DMS 273 (cell line): ENCODE measurements around the gene KLHDC4.
A peak's percentile ranks its signal among the peaks of the same experiment; 100 is the strongest.
"Not testable (repeated sequence)": the region's sequence is repeated elsewhere in the genome, so short reads cannot be mapped to it uniquely, and the experiment has no call there.

Source experiments
- DNase-seq: peaks from one replicate; lab custom pipeline; 2025; ENCODE audit not compliant: unreplicated experiment; lab: John Stamatoyannopoulos, UW

The KLHDC4 gene

DNA sequence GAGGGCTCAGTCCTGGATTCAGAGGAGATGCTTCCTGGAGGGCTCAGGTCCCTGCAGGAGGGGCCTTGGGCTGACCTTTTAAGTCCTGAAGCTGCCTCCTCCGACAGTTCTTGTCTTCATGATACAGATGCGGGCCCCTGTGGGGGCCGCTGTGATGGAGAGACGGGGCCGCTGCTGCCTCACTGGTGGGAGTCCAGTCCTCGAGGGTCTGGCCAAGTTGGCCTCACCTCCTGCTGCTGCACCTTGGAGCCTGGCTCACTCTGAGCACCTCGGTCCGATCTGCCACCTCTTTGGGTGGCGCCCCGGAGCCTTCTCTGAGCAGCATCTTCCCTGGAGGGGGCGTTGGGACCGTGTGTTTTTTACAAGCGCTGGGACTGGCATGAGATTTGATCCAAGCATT, 79.1 kb downstream of the KLHDC4 start:
- no peak for DNase-seq

DNA sequence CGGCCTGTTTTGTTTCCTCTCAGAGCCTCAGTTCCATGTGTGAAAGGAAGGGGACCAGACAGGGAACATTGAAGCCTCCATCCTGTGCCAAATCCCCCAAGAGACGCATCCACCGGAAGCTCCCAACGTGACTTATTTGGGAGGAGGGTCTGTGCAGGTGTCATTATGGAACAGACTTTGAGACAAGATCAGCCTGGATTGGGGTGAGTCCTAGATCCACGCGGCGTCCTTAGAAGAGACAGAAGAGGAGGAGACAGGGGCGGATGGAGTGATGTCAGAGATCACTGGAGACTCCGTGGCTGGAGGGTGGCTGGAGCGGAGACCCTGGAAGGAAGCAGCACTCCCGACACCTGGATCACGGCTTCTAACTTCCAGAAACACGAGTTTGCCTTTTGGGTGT, 80.0 kb downstream of the KLHDC4 start:
- DNase-seq: no peak

DNA sequence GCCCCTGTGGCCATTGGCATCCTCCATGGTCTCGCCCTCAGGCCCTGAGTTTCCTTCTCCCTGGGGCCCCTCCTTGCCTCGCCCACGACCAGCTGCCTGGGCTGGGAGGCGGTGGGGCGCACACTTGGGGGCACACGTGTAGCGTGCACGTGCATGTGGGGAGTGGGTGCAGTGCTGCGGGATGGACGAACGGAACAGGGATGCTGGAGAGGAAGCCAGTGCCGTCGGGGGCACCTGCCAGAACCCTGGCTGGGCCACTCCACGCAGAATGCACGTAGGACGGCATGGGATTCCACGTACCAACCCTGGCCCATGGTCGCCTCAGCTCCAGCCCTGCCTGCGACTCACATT, 80.4 kb downstream of the KLHDC4 start:
- DNase-seq: no peak

DNA sequence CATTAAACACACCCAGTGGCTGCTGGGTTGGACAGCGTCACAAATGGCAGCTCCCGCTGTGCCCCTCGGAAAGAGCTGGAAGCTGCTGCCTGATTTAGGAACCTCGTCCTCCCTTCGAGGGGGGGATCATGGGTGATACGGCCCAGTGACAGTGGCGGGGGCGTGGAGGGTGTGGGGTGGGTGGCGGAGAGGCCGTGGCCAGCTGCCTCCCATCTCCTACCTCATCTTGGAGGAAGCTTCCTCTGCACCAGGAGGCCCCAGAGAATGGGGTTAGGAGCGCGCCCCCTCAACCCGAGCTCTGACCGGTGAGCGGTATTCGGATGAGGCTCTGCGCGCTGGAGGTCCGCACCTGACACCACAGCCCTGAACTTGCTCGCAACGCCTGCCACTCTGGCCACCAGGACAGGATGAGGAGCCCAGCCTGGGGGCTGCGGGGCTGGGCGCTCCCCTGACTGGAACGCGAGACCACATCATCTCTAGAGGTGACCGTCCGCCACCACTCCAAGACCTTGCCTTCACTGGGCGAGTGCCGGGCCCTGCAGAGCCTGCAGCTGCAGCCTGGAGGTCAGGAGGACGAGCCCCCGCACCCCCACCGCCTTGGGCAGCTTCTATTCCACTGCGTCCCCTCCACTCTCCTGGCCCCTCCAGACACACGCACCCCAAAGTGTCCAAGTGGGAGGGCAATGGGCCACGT, 80.9 kb downstream of the KLHDC4 start:
- no peak for DNase-seq

DNA sequence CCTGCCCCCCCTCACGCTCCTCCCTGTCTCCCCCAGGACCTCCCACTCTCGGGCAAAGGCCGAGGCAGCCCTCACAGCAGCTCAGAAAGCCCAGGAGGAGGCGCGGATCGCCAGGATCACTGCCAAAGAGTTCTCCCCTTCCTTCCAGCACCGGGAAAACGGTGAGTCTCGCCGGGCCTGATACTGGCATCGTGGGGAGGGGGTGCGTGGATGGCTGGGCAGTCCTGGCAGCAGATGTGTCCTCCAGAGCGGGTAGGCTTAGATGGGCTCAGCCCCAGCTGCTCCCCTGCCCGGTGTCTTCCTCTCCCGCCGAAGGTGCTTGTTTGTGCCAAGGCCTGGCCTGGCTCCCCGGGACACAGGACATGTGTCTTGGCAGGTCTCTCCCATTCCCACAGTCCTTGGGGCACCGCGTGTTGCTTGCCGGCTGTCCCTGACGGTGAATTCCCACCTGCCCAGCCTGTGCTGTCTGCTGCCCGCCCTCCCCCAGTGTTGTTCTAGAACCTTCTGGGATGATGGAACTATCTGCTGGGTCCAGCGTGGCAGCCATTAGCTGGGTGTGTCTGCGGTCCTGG, 81.6 kb downstream of the KLHDC4 start:
- DNase-seq: no peak

DNA sequence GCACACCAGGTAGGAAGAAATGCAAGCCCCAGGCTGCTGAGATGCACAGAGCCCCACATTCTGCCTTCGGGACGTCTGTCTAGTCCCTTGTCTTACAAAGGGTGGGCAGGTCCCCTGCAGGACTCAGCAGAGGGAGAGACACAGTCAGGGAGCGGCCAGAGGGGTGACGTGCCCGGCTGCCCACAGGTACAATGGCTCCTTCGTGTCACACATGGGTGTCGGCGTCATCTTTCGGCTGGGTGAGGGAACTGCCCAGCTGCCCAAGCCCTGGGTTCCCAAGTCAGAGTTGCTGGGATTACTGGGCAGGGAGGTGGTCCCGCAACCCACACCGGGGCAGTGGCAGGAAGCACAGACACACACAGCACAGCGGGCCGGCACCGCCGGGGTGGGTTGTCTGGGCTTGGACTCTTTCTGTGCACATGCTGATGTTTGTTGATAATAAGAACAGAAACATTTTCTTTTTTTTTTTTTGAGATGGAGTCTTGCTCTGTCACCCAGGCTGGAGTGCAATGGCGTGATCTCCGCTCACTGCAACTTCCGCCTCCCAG, 82.9 kb downstream of the KLHDC4 start:
- DNase-seq: no peak

DNA sequence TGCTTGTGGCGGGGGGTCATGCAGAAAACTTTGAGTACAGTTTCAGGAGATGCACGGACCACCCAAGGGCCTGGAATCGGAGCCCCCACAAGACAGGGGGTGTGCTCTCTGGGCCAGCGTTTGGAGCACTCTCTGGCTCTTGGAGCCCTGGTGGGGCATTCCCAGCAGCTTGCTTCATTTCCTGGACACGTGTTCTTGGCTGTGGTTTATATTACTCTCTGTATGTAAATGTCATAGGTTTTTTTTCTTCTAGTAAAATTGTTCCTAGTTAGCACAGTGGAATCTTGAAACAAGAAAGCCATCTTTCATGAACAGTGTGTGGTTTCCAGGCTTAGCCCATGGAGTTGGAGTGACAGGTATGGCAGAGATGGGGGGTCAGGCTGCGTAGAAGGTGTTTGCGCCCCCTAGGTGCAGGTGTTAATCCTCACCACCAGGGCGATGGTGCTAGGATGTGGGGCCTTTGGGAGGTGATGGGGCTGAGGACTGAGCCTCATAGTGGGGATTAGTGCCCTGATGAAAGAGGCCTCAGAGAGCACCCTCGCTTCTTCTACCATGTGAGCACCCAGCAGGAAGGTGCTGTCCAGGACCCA, 83.7 kb downstream of the KLHDC4 start:
- DNase-seq: peak; percentile 40

DNA sequence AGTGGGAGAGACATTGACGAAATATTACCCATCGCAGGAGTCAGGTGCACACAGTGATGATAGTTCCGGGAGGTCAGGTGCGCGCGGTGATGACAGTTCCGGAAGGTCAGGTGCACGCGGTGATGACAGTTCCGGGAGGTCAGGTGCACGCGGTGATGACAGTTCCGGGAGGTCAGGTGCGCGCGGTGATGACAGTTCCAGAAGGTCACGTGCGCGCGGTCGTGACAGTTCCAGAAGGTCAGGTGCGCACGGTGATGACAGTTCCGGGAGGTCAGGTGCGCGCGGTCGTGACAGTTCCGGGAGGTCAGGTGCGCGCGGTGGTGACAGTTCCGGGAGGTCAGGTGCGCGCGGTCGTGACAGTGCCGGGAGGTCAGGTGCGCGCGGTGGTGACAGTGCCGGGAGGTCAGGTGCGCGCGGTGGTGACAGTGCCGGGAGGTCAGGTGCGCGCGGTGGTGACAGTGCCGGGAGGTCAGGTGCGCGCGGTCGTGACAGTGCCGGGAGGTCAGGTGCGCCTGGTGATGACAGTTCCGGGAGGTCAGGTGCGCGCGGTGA, 84.7 kb downstream of the KLHDC4 start:
- not testable (repeated sequence) for DNase-seq

DNA sequence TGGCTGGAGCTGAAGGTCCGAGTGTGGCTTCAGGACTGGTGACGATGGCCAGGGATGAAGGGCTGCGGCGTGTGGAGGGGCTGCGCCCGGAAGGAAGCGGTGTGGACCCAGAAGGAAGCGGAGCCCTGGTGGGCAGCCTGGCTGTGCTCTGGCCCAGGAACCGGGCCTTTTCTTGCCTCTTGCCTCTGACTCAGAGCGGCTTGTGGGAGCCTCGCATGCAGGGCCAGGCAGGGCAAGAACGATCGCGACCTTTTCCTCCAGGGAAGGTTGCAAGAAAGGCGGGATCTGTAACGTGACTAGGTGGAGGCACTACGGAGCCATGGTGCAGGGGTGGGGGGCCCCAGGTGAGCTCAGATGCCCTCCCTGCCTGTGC, 85.5 kb downstream of the KLHDC4 start:
- DNase-seq: no peak

DNA sequence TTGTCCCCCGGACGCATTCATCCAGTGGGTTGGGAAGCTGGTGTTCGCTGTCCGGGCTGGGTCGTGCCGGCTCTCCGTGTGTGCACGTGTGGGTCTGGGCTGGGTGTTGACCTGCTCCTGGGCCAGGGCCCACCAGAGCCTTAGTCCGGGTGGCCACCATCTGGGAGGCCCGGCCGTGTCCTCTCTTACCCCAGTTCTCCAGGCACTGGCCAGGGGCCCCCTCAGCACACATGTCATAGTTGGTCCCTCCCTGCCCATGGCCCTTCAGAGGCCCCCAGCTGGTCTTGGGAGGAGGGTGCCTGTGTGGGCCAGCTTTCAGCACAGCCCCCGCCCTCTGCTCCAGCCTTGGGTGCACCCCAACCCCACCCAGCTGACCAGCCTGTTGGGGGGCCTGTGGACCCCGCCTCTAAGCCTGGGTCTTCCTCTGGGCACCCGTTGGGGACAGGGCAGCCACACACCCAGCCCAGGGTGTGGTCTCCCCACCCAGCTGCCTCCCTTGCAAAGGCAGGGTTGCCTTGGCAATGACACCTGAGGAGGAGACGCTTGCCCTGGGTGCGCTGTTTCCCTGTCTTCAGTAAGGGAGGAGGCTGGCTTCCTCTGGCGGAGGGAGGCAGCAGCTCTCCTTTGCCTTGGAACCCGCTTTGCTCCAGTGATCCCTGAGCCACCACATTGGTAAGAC, 86.1 kb downstream of the KLHDC4 start:
- no peak for DNase-seq

DNA sequence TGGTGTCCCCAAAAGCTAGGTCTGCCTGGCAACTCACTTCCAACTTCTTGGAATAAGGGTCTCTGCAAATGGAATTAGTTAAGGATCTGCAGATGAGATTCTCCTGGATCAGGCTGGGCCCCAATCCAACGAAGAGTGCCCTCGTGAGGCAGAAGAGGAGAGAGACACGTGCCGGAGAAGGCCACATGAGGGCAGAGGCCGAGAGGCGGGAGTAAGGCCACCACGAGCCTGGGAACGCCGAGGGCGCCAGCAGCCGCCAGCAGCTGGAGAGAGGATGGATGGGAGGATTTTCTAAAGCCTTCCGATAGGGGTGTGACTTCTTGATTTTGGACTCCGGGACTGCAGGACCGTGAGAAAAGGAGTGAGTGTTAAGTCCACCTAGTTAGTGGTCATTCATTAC, 87.2 kb downstream of the KLHDC4 start:
- peak; percentile 26 for DNase-seq

DNA sequence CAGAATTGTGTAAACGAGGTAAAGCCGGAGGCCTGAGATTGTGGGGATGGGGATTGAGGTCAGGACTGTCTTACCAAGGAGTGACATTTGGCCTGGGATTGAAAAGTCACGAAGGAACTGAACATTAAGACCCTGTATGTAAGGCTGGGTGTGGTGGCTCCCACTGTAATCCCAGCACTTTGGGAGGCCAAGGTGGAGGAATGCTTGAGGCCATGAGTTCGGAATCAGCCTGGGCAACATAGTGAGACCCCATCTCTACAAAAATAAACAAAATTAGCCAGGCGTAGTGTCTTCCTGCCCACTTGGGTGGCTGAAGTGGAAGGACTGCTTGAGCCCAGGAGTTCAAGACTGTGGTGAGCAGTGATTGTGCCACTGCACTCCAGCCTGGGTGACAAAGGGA, 88.0 kb downstream of the KLHDC4 start:
- DNase-seq: no peak

DNA sequence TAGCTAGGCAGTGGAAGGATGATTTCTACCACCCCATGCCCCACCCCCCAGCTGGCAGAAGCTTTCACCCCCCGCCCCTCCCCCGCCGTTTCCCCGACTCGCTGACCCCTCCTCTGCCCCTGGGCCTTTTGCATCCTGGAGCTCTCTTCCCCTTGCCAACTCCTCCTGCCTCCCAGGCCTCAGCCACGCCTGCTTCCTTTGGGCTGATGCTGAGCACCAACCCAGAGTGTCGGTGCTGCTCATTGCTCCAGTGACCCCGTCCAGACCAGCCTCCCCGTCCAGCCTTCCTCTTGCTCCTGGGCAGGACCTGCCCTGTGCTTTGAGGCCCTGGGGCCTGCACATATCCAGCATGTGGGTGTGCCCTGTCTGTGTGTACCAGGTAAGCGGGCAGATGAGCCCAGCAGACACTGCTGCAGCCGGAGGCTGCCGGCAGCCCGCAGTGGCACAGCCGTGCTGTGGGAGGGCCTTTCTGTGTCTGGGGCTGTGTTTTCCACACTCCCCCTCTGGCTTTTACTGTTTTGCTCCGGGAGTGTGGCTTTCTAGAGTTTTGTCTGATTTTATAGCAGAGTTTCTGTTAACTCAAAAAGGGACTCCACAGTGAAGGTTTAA, 90.6 kb downstream of the KLHDC4 start:
- DNase-seq: no peak

DNA sequence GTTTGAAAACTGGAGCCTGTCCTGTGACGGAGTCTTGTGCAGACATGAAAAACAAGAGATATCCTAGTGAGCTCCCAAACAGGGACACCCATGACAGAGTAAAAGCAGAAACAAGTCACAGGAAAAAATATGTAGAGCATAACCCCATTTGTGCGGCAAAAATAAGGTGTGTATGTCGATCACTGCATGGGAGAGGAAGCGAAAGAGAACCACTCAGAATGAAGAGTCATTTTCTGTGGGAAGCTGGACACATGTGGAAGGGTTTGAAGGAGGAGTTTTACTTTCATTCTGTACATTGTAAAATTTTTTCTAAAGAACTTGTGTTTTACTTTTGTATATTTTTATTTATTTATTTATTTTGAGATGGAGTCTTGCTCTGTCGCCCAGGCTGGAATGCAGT, 91.4 kb downstream of the KLHDC4 start:
- no peak for DNase-seq

DNA sequence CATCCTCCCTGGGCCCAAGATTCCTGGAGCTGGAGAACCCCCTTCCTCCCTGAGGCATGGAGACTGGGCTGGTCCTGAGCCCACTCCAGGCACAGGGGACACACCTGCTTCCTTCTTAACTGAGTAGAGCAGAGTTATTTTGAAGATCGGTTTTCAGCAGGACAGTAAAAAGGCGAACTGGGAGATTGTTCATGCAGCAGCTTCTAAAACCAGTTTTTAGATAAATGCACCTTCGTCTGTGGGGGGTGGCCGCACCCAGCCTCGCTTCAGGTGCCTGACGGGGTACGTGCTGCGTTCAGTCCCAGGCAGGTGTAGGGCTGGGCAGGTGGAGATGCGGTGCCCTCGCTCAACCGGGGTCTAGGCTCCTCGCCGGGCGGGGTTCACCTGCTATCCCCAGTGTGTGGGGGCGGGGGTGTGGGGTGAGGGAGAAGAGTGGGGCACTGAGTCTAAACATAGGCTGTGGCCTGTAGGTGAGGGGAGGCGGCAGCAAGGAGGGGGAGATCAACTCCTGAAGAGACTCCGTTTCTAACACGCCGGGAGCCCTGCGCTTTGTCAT, 94.0 kb downstream of the KLHDC4 start:
- DNase-seq: no peak

DNA sequence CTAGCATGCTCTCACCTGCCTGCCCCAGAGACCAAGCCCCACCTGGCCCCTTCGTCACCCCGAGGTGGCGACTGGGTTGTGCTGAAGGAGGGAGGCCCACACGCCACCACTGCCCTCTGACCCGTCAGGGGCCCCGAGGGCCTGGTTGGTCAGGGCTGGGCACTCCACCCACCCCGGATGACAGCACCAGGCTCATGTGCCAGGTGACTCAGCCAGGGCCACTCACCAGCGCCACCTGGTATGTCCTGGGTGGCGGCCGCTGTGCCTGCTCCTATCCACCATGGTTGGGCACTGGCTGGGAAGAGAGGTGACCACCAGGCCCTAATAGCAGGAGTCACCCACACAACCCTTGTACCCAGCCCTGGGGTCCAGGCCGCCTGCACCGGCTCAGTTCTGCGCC, 94.6 kb downstream of the KLHDC4 start:
- DNase-seq: no peak

DNA sequence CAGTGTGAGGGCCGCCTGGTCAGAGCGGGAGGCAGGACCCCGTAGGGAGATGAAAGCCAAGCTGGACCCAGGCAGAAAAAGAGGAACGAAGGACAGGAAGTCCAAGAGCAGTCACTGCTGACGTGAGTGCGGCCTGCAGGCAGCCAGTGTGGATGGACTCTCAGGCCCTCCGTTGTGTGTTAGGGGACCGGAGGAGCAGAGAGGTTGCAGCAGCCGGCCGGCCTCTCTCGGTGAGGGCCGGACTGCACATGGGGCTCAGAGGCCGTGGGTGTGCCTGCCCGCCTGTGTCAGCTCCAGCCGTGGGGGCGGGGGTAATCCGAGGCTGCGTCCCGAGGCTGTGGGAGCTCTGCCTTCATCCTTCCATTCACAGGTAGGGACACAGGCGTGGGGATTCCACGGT, 96.1 kb downstream of the KLHDC4 start:
- no peak for DNase-seq

DNA sequence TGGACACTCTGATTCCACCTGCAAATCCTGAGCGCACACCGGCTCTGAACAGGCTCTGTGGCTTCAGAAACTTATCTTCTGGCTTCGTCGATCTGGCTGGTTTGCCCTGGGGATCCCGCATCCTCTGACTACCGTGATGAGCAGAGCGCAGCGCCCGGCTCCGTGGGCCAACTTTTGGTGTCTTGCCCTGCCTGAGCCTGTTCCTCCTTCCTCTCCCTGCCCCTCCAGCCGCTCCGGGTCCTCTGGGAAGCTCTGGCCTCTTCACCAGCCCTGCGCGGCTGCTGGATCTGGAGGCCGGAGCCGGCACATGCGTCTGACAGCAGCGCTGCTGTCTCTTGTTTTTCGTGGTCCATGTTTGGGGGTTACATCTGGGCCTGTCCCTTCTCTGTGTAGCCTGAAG, 97.8 kb downstream of the KLHDC4 start:
- no peak for DNase-seq

DNA sequence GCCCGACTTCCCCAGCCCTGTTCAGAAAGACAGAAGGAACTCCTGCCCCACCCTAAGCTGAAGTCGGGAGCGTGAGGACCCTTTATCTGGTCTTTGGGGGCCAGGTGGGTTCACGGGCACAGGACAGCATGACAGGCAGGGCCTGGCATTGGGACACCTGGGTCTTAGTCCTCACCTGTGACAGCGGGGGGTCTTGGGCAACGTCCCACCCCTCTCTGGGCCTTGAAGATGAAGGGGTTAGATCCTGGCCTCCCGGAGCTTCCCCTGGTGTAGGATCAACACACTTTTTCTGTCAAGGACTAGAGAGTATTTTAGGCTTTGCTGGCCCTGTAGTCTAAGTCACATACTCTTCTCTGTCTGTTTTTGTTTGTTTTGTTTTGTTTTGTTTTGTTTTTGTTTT, 98.3 kb downstream of the KLHDC4 start:
- DNase-seq: no peak

DNA sequence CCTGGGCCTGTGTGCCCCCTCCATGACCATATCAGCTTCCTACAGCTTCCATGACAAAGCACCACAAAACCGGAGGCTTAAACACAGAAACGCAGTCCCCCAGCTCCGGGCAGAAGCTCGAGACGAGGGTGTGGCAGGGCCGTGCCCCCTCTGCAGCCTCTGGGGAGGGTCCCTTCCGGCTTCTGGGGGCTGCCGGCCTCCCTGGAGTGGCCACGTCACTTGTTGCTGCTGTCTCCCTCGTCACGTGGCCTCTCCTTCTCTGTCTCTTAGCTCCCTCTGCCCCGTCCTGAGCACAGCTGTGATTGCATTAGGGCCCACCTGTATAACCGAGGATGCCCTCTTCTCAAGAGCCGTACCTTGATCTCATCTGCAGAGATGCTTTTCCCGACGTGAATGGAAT, 98.9 kb downstream of the KLHDC4 start:
- DNase-seq: no peak

DNA sequence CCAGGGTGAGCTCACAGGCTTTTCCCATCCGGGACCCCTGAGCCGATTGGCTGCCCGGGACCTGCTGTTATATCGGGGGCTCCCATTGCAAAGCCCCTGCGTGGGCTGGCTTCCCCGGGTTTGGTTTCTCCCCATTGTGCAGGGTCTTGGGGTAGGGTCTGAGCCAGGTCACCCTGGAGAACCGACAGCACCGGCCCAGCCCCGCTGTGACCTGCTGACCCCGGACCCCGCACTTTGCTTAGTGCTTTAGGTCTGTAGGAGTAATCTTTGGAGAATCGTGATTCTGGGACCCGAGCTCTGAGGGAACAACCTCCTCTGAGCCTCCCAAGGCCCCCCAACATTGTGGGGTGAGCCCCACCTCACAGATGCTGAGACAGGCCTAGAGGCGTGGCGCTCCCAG, 100.6 kb downstream of the KLHDC4 start:
- no peak for DNase-seq
